DOHH2 (cell line): ENCODE data around the gene BLM.

Experiments used
- CTCF ChIP-seq: fragments of 200-600 bp; sonication (generic); IDR thresholded peaks from one replicate; pipeline ENCODE4 v1.5.1; 2014; ENCODE audit warnings: antibody characterized with exemption, mild to moderate bottlenecking, low read depth, low read length; ENCODE audit not compliant: poor library complexity, severe bottlenecking
- EZH2phosphoT487 ChIP-seq: fragments of 200-600 bp; sonication (generic); IDR thresholded peaks from 2 replicates; pipeline ENCODE4 v1.6.1; 2017; ENCODE audit warnings: borderline replicate concordance, mild to moderate bottlenecking, antibody characterized with exemption, low read length, moderate library complexity, mixed read lengths

- TF ChIP-seq CTCF (no peak), EZH2phosphoT487 (no peak)
Observed at GRCh38 chr15:90816401-90817116, 99.4 kb downstream of the BLM start.
